ENCODE results near the gene GMPR.

DNA sequence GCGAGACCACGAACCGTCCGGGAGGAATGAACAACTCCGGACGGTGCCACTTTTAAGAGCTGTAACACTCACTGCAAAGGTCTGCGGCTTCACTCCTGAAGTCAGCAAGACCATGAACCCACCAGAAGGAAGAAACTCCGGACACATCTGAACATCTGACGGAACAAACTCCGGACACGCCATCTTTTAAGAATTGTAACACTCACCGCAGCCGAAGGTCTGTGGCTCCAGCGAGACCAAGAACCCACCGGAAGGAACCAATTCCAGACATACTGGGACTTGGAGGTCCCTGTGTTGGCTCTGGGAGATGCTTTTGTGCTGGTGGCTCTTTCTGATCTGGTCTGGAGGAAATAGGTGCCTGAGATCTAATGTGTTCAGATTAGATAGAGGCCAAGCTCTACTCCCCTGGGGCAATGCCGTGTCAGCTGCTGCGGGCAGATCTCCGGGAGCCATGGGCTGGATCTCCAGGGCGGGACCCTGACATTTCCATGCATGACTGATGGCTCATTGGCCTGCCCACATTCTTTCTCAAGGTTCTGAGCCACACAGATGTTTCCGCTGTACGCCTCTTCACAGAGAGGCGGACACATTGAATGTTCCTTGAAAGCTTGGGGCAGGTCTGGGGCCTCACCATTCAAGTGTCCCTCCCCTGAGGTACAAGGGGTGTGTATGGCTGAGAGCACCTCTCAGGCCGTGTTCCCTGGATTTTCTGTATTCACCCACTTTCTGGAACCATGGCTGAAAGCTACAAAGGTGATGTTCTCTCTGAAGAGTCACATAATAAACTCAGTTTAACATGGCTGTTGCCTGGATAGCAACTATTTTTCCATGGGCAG is 29.3 kb downstream of the GMPR start:
- TF ChIP-seq CTCF (IDR thresholded peaks at IDR 0.05; ENCODE audit: extremely low read depth in 1 of 2, insufficient read depth in 1 of 2, low read depth in 1 of 2, low read length in 2 of 2), result no peak
- TF ChIP-seq EZH2 (IDR thresholded peaks at IDR 0.05; ENCODE audit: borderline replicate concordance, low read depth, low read length, severe bottlenecking), result no peak
- TF ChIP-seq, protein P1, sequence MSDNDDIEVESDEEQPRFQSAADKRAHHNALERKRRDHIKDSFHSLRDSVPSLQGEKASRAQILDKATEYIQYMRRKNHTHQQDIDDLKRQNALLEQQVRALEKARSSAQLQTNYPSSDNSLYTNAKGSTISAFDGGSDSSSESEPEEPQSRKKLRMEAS (IDR thresholded peaks at IDR 0.05; ENCODE audit: insufficient read depth, insufficient read length), result no peak

Data from endothelial cell of umbilical vein (primary cell).